ENCODE measurements around the gene KRTAP5-4. TPM values are rescaled to one million over a fixed set of nuclear protein-coding genes. Genes with fewer than 3 reads are reported as not detected.
"Not testable (repeated sequence)": the region's sequence is repeated elsewhere in the genome, so short reads cannot be mapped to it uniquely, and the experiment has no call there.

Gene KRTAP5-4
- total RNA-seq, 2 experiments from 2014 or later: not detected

DNA sequence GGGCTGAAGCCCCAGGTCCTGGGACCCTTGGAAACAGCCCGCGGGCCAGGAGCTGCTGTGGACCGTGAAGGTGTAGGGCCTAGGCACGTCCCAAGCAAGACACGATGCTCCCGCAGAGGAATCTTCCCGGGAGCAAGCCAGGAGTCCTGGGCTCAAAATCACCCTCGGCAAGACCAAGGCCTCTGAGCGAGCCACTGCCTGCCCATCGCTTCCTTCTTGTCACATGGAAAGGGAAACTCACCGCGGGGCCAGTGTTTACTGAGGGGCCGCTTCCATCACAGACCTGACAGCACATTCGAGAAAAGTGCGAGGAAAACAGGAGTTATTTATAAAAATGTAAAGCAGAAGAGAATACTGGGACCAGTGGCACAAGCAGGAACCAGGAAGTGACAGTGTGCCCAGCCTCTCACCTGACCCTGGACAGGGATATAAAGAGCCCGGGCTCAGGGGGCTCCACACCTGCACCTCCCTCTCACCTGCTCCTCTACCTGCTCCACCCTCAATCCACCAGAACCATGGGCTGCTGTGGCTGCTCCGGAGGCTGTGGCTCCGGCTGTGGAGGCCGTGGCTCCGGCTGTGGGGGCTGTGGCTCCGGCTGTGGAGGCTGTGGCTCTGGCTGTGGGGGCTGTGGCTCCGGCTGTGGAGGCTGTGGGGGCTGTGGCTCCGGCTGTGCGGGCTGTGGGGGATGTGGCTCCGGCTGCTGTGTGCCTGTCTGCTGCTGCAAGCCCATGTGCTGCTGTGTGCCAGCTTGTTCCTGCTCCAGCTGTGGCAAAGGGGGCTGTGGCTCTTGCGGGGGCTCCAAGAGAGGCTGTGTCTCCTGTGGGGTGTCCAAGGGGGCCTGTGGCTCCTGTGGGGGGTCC, 7.6 kb upstream of the KRTAP5-4 start, which contains the start of gene KRTAP5-5:
KRTAP5-5 (plus strand) TSS at position 450 of the 860 bp plus-strand sequence; CDS start at position 516, 66 bp downstream.
- DNase-seq: no peak
- no peaks in the 10 kb centered on the region for H3K36me3 Mint-ChIP-seq (ENCODE audit: low read depth)
- intact Hi-C loops (cut with micrococcal nuclease): loop anchor here (2.0 kb wide), 1 partner anchor 83 kb away; no protein-coding TSS in a partner anchor
- peaks cover 4% of the 10 kb centered on the region for H3K4me1 Mint-ChIP-seq (ENCODE audit: low read depth)
- CTCF ChIA-PET: interaction anchor here (0.7 to 2.7 kb wide), 7 partner anchors 8 to 55 kb away, joined by 3 to 21 read pairs (median 5); no protein-coding TSS in a partner anchor
- no peaks in the 10 kb centered on the region for H3K9me3 Mint-ChIP-seq
- no peak within 1 kb of the TSS for H3K4me3 Mint-ChIP-seq
- peaks cover 21% of the 10 kb centered on the region for H3K27me3 Mint-ChIP-seq (ENCODE audit: low read depth)
- no peak within 1 kb of the TSS for H3K27ac Mint-ChIP-seq

DNA sequence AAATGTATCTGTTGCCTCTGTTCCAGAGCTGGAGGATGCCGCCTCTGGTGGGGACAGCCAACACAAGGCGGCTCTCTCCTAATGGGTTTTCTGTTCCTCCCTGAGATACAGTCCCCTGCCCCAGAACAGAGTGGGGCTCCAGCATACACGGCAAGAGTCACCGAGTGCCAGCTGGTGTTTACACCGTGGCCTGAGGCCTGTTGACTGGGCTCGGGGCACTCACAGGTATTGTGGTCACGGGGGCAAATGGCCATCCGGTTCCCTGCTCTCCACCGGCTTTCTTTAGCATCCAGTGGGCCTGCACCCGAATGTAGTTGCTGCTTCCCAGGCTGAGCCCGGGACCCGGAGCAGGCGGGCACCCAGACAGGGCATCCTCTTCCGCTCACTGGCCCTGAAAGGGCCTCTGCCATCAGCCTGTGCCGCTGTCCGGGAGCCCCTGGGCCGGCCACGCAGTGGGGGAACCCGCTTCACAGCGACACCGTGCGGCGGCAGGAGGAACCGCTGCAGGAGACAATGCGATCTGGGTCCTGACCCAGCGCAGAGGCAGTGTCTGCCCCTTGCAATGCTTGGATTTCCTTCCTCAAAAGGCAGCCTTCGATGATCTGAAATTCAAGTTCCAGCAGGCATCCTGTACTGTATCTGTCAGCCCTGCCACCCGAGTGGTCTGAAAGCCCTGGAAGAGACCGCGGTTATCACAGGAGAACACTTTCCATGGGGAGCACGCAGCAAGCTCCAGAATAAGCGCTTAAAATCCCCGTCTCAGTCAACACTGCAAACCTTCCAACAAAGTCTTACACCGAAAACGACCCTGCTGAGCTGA, 6.8 kb upstream of the KRTAP5-4 start:
- peak; percentile 65 for DNase-seq
- Mint-ChIP-seq H3K4me1 (ENCODE audit: low read depth) (peaks cover 4% of the 10 kb centered on the region), H3K9me3 (no peaks in the 10 kb centered on the region), H3K4me3 (no peak overlapping the region), H3K27me3 (ENCODE audit: low read depth) (peaks cover 21% of the 10 kb centered on the region), H3K27ac (no peak overlapping the region), H3K36me3 (ENCODE audit: low read depth) (no peaks in the 10 kb centered on the region)
- intact Hi-C loops (cut with micrococcal nuclease): loop anchor here (1.0 to 2.0 kb wide), 2 partner anchors 33 to 82 kb away; no protein-coding TSS in a partner anchor
- CTCF ChIA-PET: interaction anchor here (0.7 to 2.7 kb wide), 8 partner anchors 9 to 82 kb away, joined by 3 to 21 read pairs (median 4); no protein-coding TSS in a partner anchor

DNA sequence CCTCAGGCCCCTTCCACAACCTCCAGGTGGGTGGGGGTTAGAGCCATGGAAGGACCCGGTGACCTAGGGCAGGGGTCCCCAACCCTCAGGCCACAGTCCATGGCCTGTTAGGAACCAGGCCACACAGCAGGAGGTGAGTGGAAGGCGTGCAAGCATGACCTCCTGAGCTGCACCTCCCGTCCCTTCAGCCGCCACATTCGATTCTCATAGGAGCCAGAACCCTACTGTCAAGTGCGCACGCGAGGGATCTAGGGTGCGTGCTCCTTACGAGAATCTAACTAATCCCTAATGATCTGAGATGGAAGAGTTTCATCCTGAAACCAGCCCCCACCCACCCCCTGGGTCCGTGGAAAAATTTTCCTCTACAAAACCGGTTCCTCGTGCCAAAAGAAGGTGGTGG, 3.6 kb upstream of the KRTAP5-4 start:
- DNase-seq: no peak
- H3K27me3 Mint-ChIP-seq (ENCODE audit: low read depth): peaks cover 13% of the 10 kb centered on the region
- no peaks in the 10 kb centered on the region for H3K9me3 Mint-ChIP-seq
- H3K4me3 Mint-ChIP-seq: no peak overlapping the region
- no peak overlapping the region for H3K27ac Mint-ChIP-seq
- intact Hi-C loops (cut with micrococcal nuclease): no loop called here
- H3K4me1 Mint-ChIP-seq (ENCODE audit: low read depth): peaks cover 4% of the 10 kb centered on the region
- H3K36me3 Mint-ChIP-seq (ENCODE audit: low read depth): no peaks in the 10 kb centered on the region
- CTCF ChIA-PET: interaction anchor here (0.6 to 1.3 kb wide), 2 partner anchors 8 to 12 kb away, joined by 4 to 5 read pairs; no protein-coding TSS in a partner anchor

DNA sequence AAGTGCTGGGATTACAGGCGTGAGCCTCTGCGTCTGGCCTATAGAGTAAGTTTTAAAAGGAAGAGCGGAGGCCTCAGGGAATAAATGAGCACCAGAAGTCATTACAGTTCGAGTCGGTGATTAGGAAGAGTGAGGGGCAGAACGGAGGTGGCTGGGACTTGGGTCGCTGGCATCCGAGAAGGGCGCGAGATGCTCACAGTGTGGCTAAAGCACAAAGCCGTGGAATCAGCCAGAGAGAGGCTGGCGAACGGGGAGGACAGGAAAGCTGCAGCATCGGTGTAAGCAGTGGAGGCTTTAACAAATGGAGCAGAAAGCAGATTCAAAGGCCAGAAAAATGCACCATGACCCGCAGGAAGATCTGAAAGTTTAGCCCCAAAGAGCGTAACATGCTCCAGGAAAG, 2.7 kb upstream of the KRTAP5-4 start:
- Mint-ChIP-seq H3K4me3 (no peak overlapping the region), H3K4me1 (ENCODE audit: low read depth) (peaks cover 4% of the 10 kb centered on the region), H3K27me3 (ENCODE audit: low read depth) (peaks cover 10% of the 10 kb centered on the region), H3K36me3 (ENCODE audit: low read depth) (no peaks in the 10 kb centered on the region), H3K27ac (no peak overlapping the region), H3K9me3 (no peaks in the 10 kb centered on the region)
- CTCF ChIA-PET: interaction anchor here (1.9 kb wide), 1 partner anchor 29 kb away, joined by 4 read pairs; no protein-coding TSS in a partner anchor
- DNase-seq: no peak
- intact Hi-C loops (cut with micrococcal nuclease): no loop called here

DNA sequence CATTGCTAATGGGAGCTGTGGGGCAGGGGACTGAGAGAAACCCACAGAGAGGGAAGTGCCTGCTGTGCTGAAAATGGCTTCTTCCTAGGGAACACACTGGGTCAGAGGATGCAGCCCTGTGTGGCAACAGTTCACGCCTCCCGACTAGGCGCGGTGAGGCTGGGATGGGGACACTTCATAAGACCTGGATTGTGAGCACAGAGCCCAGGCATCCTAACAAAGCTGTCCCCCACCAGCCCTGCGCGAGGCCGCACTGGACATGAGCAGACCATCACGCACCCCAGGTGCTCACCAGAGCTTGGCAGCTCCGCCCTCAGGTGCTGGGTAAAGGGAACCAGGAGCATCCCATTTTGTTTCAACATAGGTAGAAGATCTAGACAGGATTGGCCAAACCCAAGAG, 1.8 kb upstream of the KRTAP5-4 start:
- H3K27ac Mint-ChIP-seq: no peak overlapping the region

DNA sequence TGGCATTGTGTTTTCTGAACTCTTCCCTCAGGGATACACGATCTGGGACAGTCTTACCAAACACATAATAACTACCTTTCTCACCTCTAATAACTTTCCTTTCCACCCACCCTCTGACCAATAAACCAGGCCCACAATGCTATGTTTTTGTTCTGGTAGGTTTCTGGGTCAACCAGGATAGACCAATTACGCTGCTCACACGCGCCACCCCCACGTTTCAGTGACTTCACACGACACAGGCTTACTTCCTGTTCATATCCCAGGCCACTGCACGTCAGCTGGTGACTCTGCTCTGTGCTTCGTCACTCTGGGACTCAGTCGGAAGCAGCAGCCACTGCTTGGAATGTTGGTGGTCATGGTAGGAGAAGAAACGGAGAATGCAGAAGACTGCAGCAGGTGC, 2.5 kb downstream of the KRTAP5-4 start:
- no peak overlapping the region for H3K27ac Mint-ChIP-seq
- DNase-seq: peak; percentile 37
- no peak overlapping the region for H3K4me3 Mint-ChIP-seq
- H3K27me3 Mint-ChIP-seq (ENCODE audit: low read depth): peaks cover 3% of the 10 kb centered on the region
- CTCF ChIA-PET: interaction anchor here (1.3 kb wide), 1 partner anchor 33 kb away, joined by 3 read pairs; no protein-coding TSS in a partner anchor
- no peaks in the 10 kb centered on the region for H3K36me3 Mint-ChIP-seq (ENCODE audit: low read depth)
- intact Hi-C loops (cut with micrococcal nuclease): no loop called here
- no peaks in the 10 kb centered on the region for H3K9me3 Mint-ChIP-seq
- H3K4me1 Mint-ChIP-seq (ENCODE audit: low read depth): peaks cover 4% of the 10 kb centered on the region

More for the DNA sequence above, 1.8 kb upstream of the KRTAP5-4 start:
- intact Hi-C loops (cut with micrococcal nuclease): no loop called here
- Mint-ChIP-seq H3K9me3 (no peaks in the 10 kb centered on the region), H3K4me1 (ENCODE audit: low read depth) (peaks cover 4% of the 10 kb centered on the region), H3K27me3 (ENCODE audit: low read depth) (peaks cover 3% of the 10 kb centered on the region), H3K36me3 (ENCODE audit: low read depth) (no peaks in the 10 kb centered on the region), H3K4me3 (no peak overlapping the region)
- DNase-seq: no peak
- CTCF ChIA-PET: interaction anchor here (1.9 kb wide), 1 partner anchor 28 kb away, joined by 4 read pairs; no protein-coding TSS in a partner anchor

DNA sequence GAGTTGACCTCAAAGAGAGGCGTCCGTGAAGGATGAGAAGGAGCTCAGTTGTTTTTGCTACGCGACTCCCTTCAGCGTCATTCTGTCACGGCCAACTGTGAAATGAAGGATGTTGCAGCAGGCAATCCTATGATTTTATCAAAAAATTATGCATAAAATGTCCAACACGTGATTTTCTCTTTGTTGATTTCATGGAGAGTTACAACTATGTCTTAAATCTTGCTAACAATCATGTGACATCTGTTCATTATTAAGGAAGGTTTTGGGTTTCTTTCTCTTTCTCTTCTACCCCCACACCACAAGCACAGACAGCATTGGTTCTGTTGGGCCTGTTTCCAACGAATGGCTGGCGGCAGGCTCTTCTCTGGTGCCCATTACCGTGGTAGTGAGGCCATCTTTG, 3.7 kb downstream of the KRTAP5-4 start:
- CTCF ChIA-PET: interaction anchor here (0.9 to 1.8 kb wide), 3 partner anchors 21 to 164 kb away, joined by 3 to 6 read pairs (median 4); no protein-coding TSS in a partner anchor
- no peak for DNase-seq
- intact Hi-C loops (cut with micrococcal nuclease): no loop called here
- Mint-ChIP-seq H3K36me3 (ENCODE audit: low read depth) (no peaks in the 10 kb centered on the region), H3K9me3 (no peaks in the 10 kb centered on the region), H3K27me3 (ENCODE audit: low read depth) (peaks cover 3% of the 10 kb centered on the region), H3K27ac (no peak overlapping the region), H3K4me3 (no peak overlapping the region), H3K4me1 (ENCODE audit: low read depth) (peaks cover 4% of the 10 kb centered on the region)

DNA sequence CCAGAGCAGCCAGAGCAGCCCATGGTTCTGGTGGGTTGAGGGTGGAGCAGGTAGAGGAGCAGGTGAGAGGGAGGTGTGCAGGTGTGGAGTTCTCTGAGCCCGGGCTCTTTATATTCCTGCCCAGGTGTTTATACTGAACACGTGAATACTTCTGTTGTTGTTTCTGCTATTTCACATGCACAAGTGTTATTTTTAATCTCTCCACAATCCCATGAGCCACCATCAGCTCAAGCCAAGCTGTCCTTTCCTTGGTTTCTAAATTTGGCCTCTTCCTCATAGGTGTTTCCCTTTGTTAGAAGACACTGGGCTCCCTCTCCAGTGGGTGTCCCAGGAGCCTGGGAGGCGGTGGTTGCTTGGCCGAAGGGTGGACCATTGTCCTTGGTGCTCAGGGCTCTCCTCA, 13.6 kb downstream of the KRTAP5-4 start, which contains the start of gene KRTAP5-3:
KRTAP5-3 (minus strand) TSS at position 101 of the 400 bp plus-strand sequence; CDS start at position 23, 78 bp downstream.
- DNase-seq: no peak
- no peaks in the 10 kb centered on the region for H3K36me3 Mint-ChIP-seq (ENCODE audit: low read depth)
- peaks cover 2% of the 10 kb centered on the region for H3K4me1 Mint-ChIP-seq (ENCODE audit: low read depth)
- intact Hi-C loops (cut with micrococcal nuclease): no loop called here
- H3K4me3 Mint-ChIP-seq: no peak within 1 kb of the TSS
- H3K27ac Mint-ChIP-seq: no peak within 1 kb of the TSS
- H3K27me3 Mint-ChIP-seq (ENCODE audit: low read depth): peaks cover 12% of the 10 kb centered on the region
- CTCF ChIA-PET: no interaction called here
- no peaks in the 10 kb centered on the region for H3K9me3 Mint-ChIP-seq

DNA sequence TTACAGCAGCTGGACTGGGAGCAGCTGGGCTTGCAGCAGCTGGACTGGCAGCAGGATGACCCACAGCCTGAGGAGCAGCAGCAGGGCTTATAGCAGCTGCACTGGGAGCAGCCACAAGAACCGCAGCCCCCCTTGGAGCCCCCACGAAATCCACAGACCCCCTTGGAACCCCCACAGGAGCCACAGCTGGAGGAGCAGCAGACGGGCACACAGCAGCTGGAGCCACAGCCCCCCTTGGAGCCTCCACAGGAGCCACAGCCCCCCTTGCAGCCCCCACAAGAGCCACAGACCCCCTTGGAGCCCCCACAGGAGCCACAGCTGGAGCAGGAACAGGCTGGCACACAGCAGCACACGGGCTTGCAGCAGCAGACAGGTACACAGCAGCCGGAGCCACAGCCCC, 14.0 kb downstream of the KRTAP5-4 start:
- H3K4me1 Mint-ChIP-seq (ENCODE audit: low read depth); CTCF ChIA-PET: not testable (repeated sequence)

DNA sequence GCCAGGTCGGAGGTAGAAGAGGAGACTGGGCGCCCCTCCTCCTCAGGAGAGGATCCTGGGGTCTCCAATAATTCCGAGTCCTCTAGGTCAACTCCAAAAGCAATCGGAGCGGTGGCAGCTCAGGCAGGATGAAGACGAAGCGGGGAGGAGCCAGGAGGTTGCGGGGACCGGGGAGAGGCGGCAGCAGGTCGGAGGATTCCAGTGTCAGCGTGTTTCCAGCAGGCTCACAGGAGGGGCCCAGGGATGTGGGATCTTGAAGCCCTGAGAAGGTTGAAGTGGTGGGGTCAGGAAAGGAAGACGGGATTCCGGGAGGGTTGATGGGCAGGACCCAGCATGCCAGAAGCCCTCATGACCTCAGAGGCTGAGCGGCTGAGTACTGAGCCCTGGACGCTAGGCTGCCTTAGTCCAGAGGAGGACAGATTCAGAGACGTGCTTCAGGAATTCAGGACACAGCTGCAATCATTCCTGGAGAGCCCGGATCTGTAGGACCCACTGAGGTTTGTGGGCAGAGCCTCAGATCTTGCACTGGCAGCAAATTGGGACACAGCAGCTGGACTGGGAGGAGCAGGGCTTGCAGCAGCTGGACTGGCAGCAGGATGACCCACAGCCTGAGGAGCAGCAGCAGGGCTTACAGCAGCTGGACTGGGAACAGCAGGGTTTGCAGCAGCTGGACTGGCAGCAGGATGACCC, 14.6 kb downstream of the KRTAP5-4 start:
- CTCF ChIA-PET, H3K9me3 Mint-ChIP-seq: not testable (repeated sequence)

More for the DNA sequence above, 14.0 kb downstream of the KRTAP5-4 start:
- H3K36me3 Mint-ChIP-seq (ENCODE audit: low read depth); H3K9me3 Mint-ChIP-seq; H3K4me3 Mint-ChIP-seq; DNase-seq; H3K27ac Mint-ChIP-seq; intact Hi-C loops (cut with micrococcal nuclease): not testable (repeated sequence)
- H3K27me3 Mint-ChIP-seq (ENCODE audit: low read depth): peaks cover 12% of the 10 kb centered on the region

DNA sequence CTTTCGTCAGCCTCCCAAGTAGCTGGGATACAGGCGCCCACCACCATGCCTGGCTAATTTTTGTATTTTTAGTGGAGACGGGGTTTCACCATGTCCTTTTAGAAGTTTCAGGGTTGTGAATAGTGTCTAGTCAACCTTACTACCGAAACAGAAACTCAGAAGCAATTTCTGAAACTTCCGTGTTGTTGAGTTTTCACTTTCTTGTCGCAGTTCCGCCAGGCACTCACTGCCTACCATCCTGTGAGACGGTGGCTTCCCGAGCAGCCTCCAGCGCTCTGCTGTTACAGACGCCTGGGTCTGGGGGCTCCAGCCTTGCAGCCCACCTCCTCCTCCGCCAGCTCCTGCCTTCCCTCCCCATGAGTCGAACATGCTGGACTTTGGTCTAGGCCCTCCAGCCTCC, 16.0 kb downstream of the KRTAP5-4 start:
- H3K4me3 Mint-ChIP-seq; H3K36me3 Mint-ChIP-seq (ENCODE audit: low read depth); H3K4me1 Mint-ChIP-seq (ENCODE audit: low read depth); H3K27ac Mint-ChIP-seq; intact Hi-C loops (cut with micrococcal nuclease); H3K9me3 Mint-ChIP-seq: not testable (repeated sequence)
- CTCF ChIA-PET: interaction anchor here (0.7 to 0.9 kb wide), 2 partner anchors 10 to 17 kb away, joined by 3 read pairs; no protein-coding TSS in a partner anchor
- DNase-seq: peak; percentile 19
- H3K27me3 Mint-ChIP-seq (ENCODE audit: low read depth): peaks cover 14% of the 10 kb centered on the region

More for the DNA sequence above, 14.6 kb downstream of the KRTAP5-4 start:
- H3K36me3 Mint-ChIP-seq (ENCODE audit: low read depth); intact Hi-C loops (cut with micrococcal nuclease); H3K4me3 Mint-ChIP-seq; H3K27ac Mint-ChIP-seq; DNase-seq; H3K4me1 Mint-ChIP-seq (ENCODE audit: low read depth): not testable (repeated sequence)
- H3K27me3 Mint-ChIP-seq (ENCODE audit: low read depth): peaks cover 14% of the 10 kb centered on the region

All from activated naive CD4-positive, alpha-beta T cell treated with anti-CD3 and anti-CD28 coated beads for 36 hours (primary cell).